Pulmonary artery endothelial cell (primary cell): Measurements from ENCODE around the gene TBC1D12. TPM values are rescaled to one million over a fixed set of nuclear protein-coding genes. Genes with fewer than 3 reads are reported as not detected.
"Not testable (repeated sequence)": the region's sequence is repeated elsewhere in the genome, so short reads cannot be mapped to it uniquely, and the experiment has no call there.

Experiments used
- DNase-seq: peaks from one replicate; pipeline ENCODE4 v3.0.0-alpha.2; 2011; ENCODE audit warnings: low read depth, low spot score
- total RNA-seq: library from RNA; depleted of rRNA; stranded (reverse); fragments of >200 nt; gene quantifications from 2 replicates; pipeline ENCODE4 v1.2.3, GENCODE V29; 2014

The TBC1D12 gene
- total RNA-seq, 1 donor from 2014 or later: 12.7 TPM

- DNase-seq: not testable (repeated sequence)
These were observed 139.9 kb downstream of the TBC1D12 start for GRCh38 chr10:94542282-94542681.

GRCh38 chr10:94545391-94546048 is 143.2 kb downstream of the TBC1D12 start, which contains the start of gene HELLS:
TSS of gene HELLS (plus strand) at chr10:94545788. CDS start at chr10:94545922, 134 bp downstream.
- peak; percentile 56 for DNase-seq

GRCh38 chr10:94546049-94546900 is 143.9 kb downstream of the TBC1D12 start:
- DNase-seq: no peak

DNA sequence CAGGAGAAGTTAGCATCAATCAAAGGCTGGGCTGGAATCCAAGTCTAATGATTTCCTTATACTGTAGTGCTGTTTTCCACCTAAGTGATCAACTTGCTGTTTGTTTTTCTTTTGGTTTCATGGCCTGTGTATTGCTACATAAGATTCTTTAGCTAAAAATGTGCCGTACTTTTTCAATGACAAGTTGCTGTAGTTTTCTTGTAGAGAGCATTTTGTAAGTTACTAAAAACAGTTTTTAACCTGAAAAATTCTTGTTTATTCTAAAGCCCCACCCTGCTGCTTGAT is 144.5 kb downstream of the TBC1D12 start:
- no peak for DNase-seq

- no peak for DNase-seq
These were observed 146.9 kb downstream of the TBC1D12 start for GRCh38 chr10:94549221-94549620.

- not testable (repeated sequence) for DNase-seq
These were observed 165.5 kb downstream of the TBC1D12 start for GRCh38 chr10:94567714-94568307.

DNA sequence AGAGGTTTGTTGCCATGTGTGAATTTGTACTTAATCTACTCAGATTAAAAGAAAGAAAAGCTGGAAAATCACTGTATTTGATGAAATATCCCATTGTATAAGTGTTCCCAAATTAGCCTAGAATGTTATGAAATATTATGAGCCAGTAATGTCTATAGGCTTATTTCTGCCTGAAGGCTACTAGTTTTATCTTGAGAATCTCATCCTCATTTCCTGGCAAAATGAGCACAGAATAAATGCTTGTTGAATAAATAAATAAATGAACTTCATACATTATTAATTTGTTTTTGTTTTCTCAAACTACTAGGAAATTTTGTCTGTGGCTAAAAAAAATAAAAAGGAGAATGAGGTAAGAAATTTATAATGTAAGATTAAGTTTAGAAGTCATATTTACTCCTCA is 168.7 kb downstream of the TBC1D12 start:
- DNase-seq: no peak

- no peak for DNase-seq
These were observed 169.2 kb downstream of the TBC1D12 start for GRCh38 chr10:94571528-94571927.

DNA sequence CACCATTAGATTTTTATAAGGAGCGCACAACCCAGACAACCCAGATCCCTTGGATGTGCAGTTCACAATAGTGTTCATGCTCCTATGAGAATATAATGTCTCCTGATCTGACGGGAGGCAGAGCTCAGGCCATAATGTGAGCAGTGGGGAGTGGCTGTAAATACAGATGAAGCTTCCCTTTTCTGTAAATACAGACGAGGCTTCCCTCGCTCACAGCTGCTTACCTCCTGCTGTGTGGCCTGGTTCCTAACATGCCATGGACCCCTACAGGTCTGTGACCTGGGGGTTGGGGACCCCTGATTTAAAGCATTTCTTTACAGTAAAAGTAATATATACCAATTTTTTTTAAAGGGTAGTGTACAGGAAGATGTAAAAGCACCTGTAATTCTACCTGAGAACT is 176.4 kb downstream of the TBC1D12 start:
- DNase-seq: no peak

DNA sequence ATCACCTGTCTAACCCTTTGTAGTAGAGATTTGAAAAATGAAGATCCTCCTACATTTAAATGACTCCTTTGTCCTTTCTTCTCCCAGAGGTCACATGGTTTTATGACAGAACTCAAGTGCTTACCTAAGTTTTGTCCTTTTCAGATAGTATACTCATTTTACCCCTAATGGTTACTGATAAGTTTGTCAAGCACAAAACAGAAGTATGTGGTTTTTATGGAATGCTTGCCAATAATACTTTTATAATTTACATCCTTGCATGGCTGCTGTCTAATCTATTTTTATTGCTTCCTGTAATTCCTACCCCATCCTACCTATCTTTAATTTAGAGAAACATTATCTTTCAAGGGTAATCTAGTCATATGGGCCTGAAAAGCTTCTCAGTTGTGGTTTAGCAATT is 180.8 kb downstream of the TBC1D12 start:
- no peak for DNase-seq

Other genes with a start within 250 kb of the TBC1D12 start
- 25.7 and 35.3 TPM in 2 replicates for gene NOC3L, start 39.6 kb upstream of the TBC1D12 start, total RNA-seq
- gene HELLS, start 143.2 kb downstream of the TBC1D12 start, total RNA-seq: 44.5 and 69.5 TPM in 2 replicates